ENCODE measurements around the gene HSPBAP1. TPM values are rescaled to one million over a fixed set of nuclear protein-coding genes. Genes with fewer than 3 reads are reported as not detected.

HSPBAP1 gene
- total and polyA plus RNA-seq, 2 of the 4 experiments (the other 2 are of a cell fraction), result 2.6 to 4.8 TPM

DNA sequence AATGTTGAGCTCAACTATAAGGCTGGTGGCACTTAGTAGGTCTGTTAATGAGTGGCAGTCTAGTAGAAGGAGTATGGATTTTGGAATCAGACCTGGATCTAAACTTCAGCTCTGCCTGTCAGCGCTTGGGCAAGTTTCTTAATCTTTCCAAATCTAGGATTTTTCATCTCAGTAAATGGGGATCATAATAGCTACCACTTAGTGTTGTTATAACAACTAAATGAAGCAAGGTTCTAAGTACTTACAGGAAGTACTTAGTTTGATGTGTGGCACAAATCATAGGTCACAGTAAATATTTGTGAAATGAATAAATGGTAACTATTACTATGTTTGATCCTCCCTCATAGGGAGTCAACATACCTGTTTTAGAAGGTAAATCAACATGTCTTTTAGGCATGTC is 32.6 kb upstream of the HSPBAP1 start:
- Histone ChIP-seq H3K9me1 (ENCODE audit: insufficient read depth, low read length) (peaks cover 4% of the 10 kb centered on the region; the same call in 1 of the 2 replicates), H3K27ac (ENCODE audit: insufficient read depth, low read length) (no peak overlapping the region), H2BK20ac (ENCODE audit: low read depth, low read length) (no peak overlapping the region), H4K91ac (ENCODE audit: insufficient read depth, low read depth, low read length) (no peak overlapping the region), H3K27me3 (ENCODE audit: control insufficient read depth, insufficient read depth, low read length) (no peaks in the 10 kb centered on the region), H2BK120ac (ENCODE audit: low read depth, low read length) (no peak overlapping the region), H2AK9ac (replicated peaks; ENCODE audit: low read depth, low read length, poor library complexity) (no peak overlapping the region), H3K9me3 (ENCODE audit: control insufficient read depth, insufficient read depth, low read length) (no peaks in the 10 kb centered on the region), H3K4ac (ENCODE audit: low read depth, low read length) (no peak overlapping the region), H3K56ac (ENCODE audit: extremely low read depth, insufficient read depth, low read length) (no peak overlapping the region), H3K4me1 (ENCODE audit: control insufficient read depth, insufficient read depth, low read length) (no peaks in the 10 kb centered on the region), H3K4me3 (ENCODE audit: insufficient read depth, low read depth, low read length) (no peak overlapping the region), H3K23ac (ENCODE audit: low read depth, low read length) (no peak overlapping the region), H4K5ac (ENCODE audit: low read depth, low read length) (no peak overlapping the region), H3K9ac (ENCODE audit: low read depth, low read length) (no peak overlapping the region), H4K20me1 (ENCODE audit: insufficient read depth, low read length) (no peaks in the 10 kb centered on the region), H2BK5ac (ENCODE audit: low read depth, low read length, poor library complexity, severe bottlenecking) (no peak overlapping the region), H3K4me2 (ENCODE audit: low read depth, low read length) (no peak overlapping the region), H3K18ac (ENCODE audit: low read depth, low read length) (no peak overlapping the region), H2AK5ac (ENCODE audit: low read depth, low read length) (no peak overlapping the region), H3K79me1 (ENCODE audit: low read depth in 1 of 2, low read length in 2 of 2) (no peaks in the 10 kb centered on the region), H3K36me3 (ENCODE audit: control insufficient read depth, insufficient read depth, low read length) (peaks cover 5% of the 10 kb centered on the region; the same call in 1 of the 2 replicates), H4K8ac (ENCODE audit: low read depth in 2 of 2, low read length in 2 of 2) (no peak overlapping the region), H3K14ac (replicated peaks; ENCODE audit: low read depth, low read length) (no peak overlapping the region), H2BK15ac (ENCODE audit: low read depth, low read length) (no peak overlapping the region), H2AFZ (replicated peaks; ENCODE audit: low read length, poor library complexity) (no peak overlapping the region)
- ChIA-PET POLR2A (ENCODE audit: unreplicated experiment) (no interaction called here), CTCF (interaction anchor here (0.6 kb wide), 1 partner anchor 1005 kb away, joined by 3 read pairs; no protein-coding TSS in a partner anchor)
- dilution Hi-C loops (cut with HindIII; ENCODE audit: low sequenced_read_pairs, unreplicated experiment) (no loop called here), intact Hi-C loops (cut with micrococcal nuclease) (no loop called here), in situ Hi-C loops (cut with MboI; ENCODE audit: low sequenced_read_pairs) (no loop called here)
- WGBS, 2 experiments (ENCODE audit: extremely low coverage in 2 of 2, insufficient read length in 1 of 2), result no CpG with 5 or more reads among the region's 1 CpG
- DNase-seq (no peak), ATAC-seq (ENCODE audit: low read depth) (no peak)
- no peak for TF ChIP-seq FOS (IDR thresholded peaks at IDR 0.05; ENCODE audit: low read depth, low read length)
- TF ChIP-seq, protein P1, sequence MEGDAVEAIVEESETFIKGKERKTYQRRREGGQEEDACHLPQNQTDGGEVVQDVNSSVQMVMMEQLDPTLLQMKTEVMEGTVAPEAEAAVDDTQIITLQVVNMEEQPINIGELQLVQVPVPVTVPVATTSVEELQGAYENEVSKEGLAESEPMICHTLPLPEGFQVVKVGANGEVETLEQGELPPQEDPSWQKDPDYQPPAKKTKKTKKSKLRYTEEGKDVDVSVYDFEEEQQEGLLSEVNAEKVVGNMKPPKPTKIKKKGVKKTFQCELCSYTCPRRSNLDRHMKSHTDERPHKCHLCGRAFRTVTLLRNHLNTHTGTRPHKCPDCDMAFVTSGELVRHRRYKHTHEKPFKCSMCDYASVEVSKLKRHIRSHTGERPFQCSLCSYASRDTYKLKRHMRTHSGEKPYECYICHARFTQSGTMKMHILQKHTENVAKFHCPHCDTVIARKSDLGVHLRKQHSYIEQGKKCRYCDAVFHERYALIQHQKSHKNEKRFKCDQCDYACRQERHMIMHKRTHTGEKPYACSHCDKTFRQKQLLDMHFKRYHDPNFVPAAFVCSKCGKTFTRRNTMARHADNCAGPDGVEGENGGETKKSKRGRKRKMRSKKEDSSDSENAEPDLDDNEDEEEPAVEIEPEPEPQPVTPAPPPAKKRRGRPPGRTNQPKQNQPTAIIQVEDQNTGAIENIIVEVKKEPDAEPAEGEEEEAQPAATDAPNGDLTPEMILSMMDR (conservative IDR thresholded peaks at IDR 0.05; ENCODE audit: low read depth, low read length), result no peak
- TF ChIP-seq CHD1 (IDR thresholded peaks at IDR 0.05; ENCODE audit: low read depth, low read length), result no peak
- TF ChIP-seq NFE2L2 (IDR thresholded peaks at IDR 0.05; ENCODE audit: low read depth, low read length), result no peak
- TF ChIP-seq, protein P2, sequence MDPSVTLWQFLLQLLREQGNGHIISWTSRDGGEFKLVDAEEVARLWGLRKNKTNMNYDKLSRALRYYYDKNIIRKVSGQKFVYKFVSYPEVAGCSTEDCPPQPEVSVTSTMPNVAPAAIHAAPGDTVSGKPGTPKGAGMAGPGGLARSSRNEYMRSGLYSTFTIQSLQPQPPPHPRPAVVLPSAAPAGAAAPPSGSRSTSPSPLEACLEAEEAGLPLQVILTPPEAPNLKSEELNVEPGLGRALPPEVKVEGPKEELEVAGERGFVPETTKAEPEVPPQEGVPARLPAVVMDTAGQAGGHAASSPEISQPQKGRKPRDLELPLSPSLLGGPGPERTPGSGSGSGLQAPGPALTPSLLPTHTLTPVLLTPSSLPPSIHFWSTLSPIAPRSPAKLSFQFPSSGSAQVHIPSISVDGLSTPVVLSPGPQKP (IDR thresholded peaks at IDR 0.05; ENCODE audit: borderline replicate concordance, low read depth, low read length), result no peak
- TF ChIP-seq, protein P3, sequence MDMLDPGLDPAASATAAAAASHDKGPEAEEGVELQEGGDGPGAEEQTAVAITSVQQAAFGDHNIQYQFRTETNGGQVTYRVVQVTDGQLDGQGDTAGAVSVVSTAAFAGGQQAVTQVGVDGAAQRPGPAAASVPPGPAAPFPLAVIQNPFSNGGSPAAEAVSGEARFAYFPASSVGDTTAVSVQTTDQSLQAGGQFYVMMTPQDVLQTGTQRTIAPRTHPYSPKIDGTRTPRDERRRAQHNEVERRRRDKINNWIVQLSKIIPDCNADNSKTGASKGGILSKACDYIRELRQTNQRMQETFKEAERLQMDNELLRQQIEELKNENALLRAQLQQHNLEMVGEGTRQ (IDR thresholded peaks at IDR 0.05; ENCODE audit: low read depth, low read length), result no peak
- TF ChIP-seq RCOR1 (IDR thresholded peaks at IDR 0.05; ENCODE audit: insufficient replicate concordance, low read length), result no peak
- no peak for TF ChIP-seq SMC3 (IDR thresholded peaks at IDR 0.05; ENCODE audit: low read depth, low read length)
- no peak for TF ChIP-seq MAZ (IDR thresholded peaks at IDR 0.05; ENCODE audit: borderline replicate concordance, low read depth, low read length)
- no peak for TF ChIP-seq RFX5 (IDR thresholded peaks at IDR 0.05; ENCODE audit: low read depth, low read length)
- TF ChIP-seq POLR2A (IDR thresholded peaks at IDR 0.05; ENCODE audit: low read depth, low read length), result no peak
- no peak for TF ChIP-seq MAFK (IDR thresholded peaks at IDR 0.05; ENCODE audit: low read depth, low read length)
- no peak for TF ChIP-seq MXI1 (IDR thresholded peaks at IDR 0.05; ENCODE audit: borderline replicate concordance, low read depth, low read length)
- no peak for TF ChIP-seq RAD21 (IDR thresholded peaks at IDR 0.05; ENCODE audit: low read length)
- no peak for TF ChIP-seq BHLHE40 (IDR thresholded peaks at IDR 0.05; ENCODE audit: low read depth, low read length)
- TF ChIP-seq CEBPB (IDR thresholded peaks at IDR 0.05; ENCODE audit: low read depth, low read length), result no peak
- no TSS peak for BruUV-seq (replicated peaks)
